ENCODE measurements around the gene IMMP2L.

- TF ChIP-seq SIN3A (IDR thresholded peaks at IDR 0.05; ENCODE audit: borderline replicate concordance, insufficient read depth, low read length), result no peak
- no peak for TF ChIP-seq POLR2AphosphoS5 (IDR thresholded peaks at IDR 0.05; ENCODE audit: low read depth, low read length)
- TF ChIP-seq REST (IDR thresholded peaks at IDR 0.05; ENCODE audit: insufficient read depth in 1 of 2, low read depth in 2 of 2, low read length in 2 of 2), result peak in 1 of 2 experiments; percentile 76; a peak in 2 of 4 replicates
- TF ChIP-seq TAF1 (IDR thresholded peaks at IDR 0.05; ENCODE audit: borderline replicate concordance, insufficient read depth, low read length), result no peak
- no peak for TF ChIP-seq FOXP2 (optimal IDR thresholded peaks at IDR 0.05; ENCODE audit: borderline replicate concordance, extremely low read depth, extremely low read length, insufficient read depth)
Observed at GRCh38 chr7:111588065-111588433, 25.8 kb upstream of the IMMP2L start.
